CD14-positive monocyte (primary cell): ENCODE data around the gene TPPP2. TPM values are rescaled to one million over a fixed set of nuclear protein-coding genes. Genes with fewer than 3 reads are reported as not detected.
A peak's percentile ranks its signal among the peaks of the same experiment; 100 is the strongest.

Experiments used
- DNase-seq, 3 donors: peaks; one replicate each; pipeline ENCODE4 v3.0.0-alpha.2; 2011 to 2022
- H2AFZ ChIP-seq: 2 replicates; pipeline ENCODE4 v1.6.0; 2012; ENCODE audit warnings: mild to moderate bottlenecking, low read depth, low read length, inconsistent platforms; ENCODE audit not compliant: insufficient read depth, poor library complexity, severe bottlenecking
- H3K27ac ChIP-seq, 2 donors: 1 replicate in 1 of 2; 2 replicates in 1 of 2; pipeline ENCODE4 v1.5.1; 2012 to 2013; ENCODE audit warnings: low read length in 2 of 2, control low read depth in 1 of 2, inconsistent platforms in 1 of 2, low read depth in 1 of 2, mild to moderate bottlenecking in 1 of 2
- H3K27me3 ChIP-seq, 2 donors: one replicate each; pipeline versions ENCODE4 v1.6.0 to v1.6.1; 2011 to 2013; ENCODE audit warnings: low read length in 2 of 2; ENCODE audit not compliant: control insufficient read depth in 2 of 2, insufficient read depth in 2 of 2
- H3K36me3 ChIP-seq, 2 donors: replicated peaks in 1 of 2; 1 replicate in 1 of 2; 2 replicates in 1 of 2; pipeline versions ENCODE4 v1.5.1 to v1.6.1; 2012 to 2013; ENCODE audit warnings: low read length in 2 of 2, control low read depth in 1 of 2, inconsistent platforms in 1 of 2, mild to moderate bottlenecking in 1 of 2; ENCODE audit not compliant: insufficient read depth in 2 of 2, control insufficient read depth in 1 of 2
- H3K4me1 ChIP-seq, 2 donors: 1 replicate in 1 of 2; 2 replicates in 1 of 2; pipeline versions ENCODE4 v1.5.1 to v1.6.1; 2012 to 2013; ENCODE audit warnings: low read length in 2 of 2, control low read depth in 1 of 2, inconsistent platforms in 1 of 2, mild to moderate bottlenecking in 1 of 2, moderate library complexity in 1 of 2; ENCODE audit not compliant: insufficient read depth in 2 of 2, control insufficient read depth in 1 of 2
- H3K4me2 ChIP-seq: replicated peaks from 2 replicates; pipeline ENCODE3; 2012; ENCODE audit warnings: low read length, moderate library complexity, mild to moderate bottlenecking; ENCODE audit not compliant: poor library complexity, severe bottlenecking; ENCODE audit errors: extremely low read depth
- H3K4me3 ChIP-seq, 3 experiments: fragments of 200-600 bp in 1 of 3; sonication (generic) in 1 of 3; replicated peaks in 1 of 3; 1 replicate in 2 of 3; 2 replicates in 1 of 3; pipeline ENCODE4 v1.5.1; 2011 to 2013; ENCODE audit warnings: low read length in 3 of 3, mild to moderate bottlenecking in 3 of 3, control low read depth in 2 of 3, low read depth in 2 of 3, inconsistent platforms in 1 of 3, moderate library complexity in 1 of 3
- H3K79me2 ChIP-seq: 2 replicates; pipeline ENCODE4 v1.6.0; 2012; ENCODE audit warnings: mild to moderate bottlenecking, control low read depth, inconsistent platforms, low read length, moderate library complexity; ENCODE audit not compliant: insufficient read depth
- H3K9ac ChIP-seq: 2 replicates; pipeline ENCODE4 v1.6.0; 2017; ENCODE audit warnings: low read length, mild to moderate bottlenecking; ENCODE audit not compliant: insufficient read depth, poor library complexity, severe bottlenecking
- H3K9me3 ChIP-seq, 2 donors: replicated peaks in 1 of 2; 1 replicate in 1 of 2; 2 replicates in 1 of 2; pipeline versions ENCODE4 v1.5.1 to v1.6.1; 2012 to 2013; ENCODE audit warnings: low read length in 2 of 2, control low read depth in 1 of 2; ENCODE audit not compliant: control insufficient read depth in 1 of 2, insufficient read depth in 1 of 2
- H4K20me1 ChIP-seq: 2 replicates; pipeline ENCODE4 v1.6.0; 2012; ENCODE audit warnings: mild to moderate bottlenecking, low read length, control low read depth, moderate library complexity; ENCODE audit not compliant: insufficient read depth
- H3K27ac Mint-ChIP-seq, 7 donors: one replicate each; pipeline ENCODE4 v1.8.0; 2020; ENCODE audit warnings: mild to moderate bottlenecking in 7 of 7, mixed read lengths in 7 of 7, moderate library complexity in 6 of 7, inconsistent platforms in 2 of 7
- H3K27me3 Mint-ChIP-seq, 3 donors: one replicate each; pipeline ENCODE4 v1.8.0; 2021 to 2022; ENCODE audit warnings: low read depth in 3 of 3, mild to moderate bottlenecking in 3 of 3, mixed read lengths in 3 of 3, moderate library complexity in 3 of 3, inconsistent platforms in 1 of 3
- H3K36me3 Mint-ChIP-seq, 2 donors: one replicate each; pipeline ENCODE4 v1.8.0; 2020; ENCODE audit warnings: mixed read lengths in 2 of 2, inconsistent platforms in 1 of 2, mild to moderate bottlenecking in 1 of 2
- H3K4me1 Mint-ChIP-seq: one replicate; pipeline ENCODE4 v1.8.0; 2020; ENCODE audit warnings: mild to moderate bottlenecking, mixed read lengths
- H3K4me3 Mint-ChIP-seq, 2 donors: one replicate each; pipeline ENCODE4 v1.8.0; 2020; ENCODE audit warnings: mild to moderate bottlenecking in 2 of 2, mixed read lengths in 2 of 2, moderate library complexity in 1 of 2
- H3K9me3 Mint-ChIP-seq, 7 donors: one replicate each; pipeline ENCODE4 v1.8.0; 2020 to 2022; ENCODE audit warnings: mixed read lengths in 7 of 7, mild to moderate bottlenecking in 6 of 7, moderate library complexity in 6 of 7, inconsistent platforms in 2 of 7
- CTCF ChIP-seq: fragments of 200-600 bp; IDR thresholded peaks from one replicate; pipeline ENCODE4 v1.8.0; 2022; ENCODE audit warnings: antibody characterized with exemption, mild to moderate bottlenecking
- WGBS: methylation state at CpG from one replicate; pipeline ENCODE4 v1.1.5; 2013; ENCODE audit warnings: missing lambda C conversion rate; ENCODE audit not compliant: insufficient coverage; 5-methylcytosine and 5-hydroxymethylcytosine counted together
- intact Hi-C, 2 donors: fragments of 100-400 bp; cut with micrococcal nuclease; formaldehyde crosslinking; loops; one replicate each; pipeline versions ENCODE4 v1.15.0 to v1.15.1; 2023
- polyA plus RNA-seq, 3 donors: library from polyadenylated mRNA; depleted of rRNA in 1 of 3; unstranded in 2 of 3; stranded (reverse) in 1 of 3; fragments of 300-500 nt in 2 of 3; fragments of >200 nt in 1 of 3; fragmentation: Illumina TruSeq in 2 of 3; gene quantifications; 1 replicate in 2 of 3; 2 replicates in 1 of 3; pipeline ENCODE4 v1.2.3, GENCODE V29; 2012 to 2021

Gene TPPP2
- polyA plus RNA-seq, 3 donors, result not detected

- Histone ChIP-seq H3K4me1 (peaks cover 43 to 52% of the 10 kb centered on the region in 2 donors), H3K4me2 (peak overlapping the region; percentile 80), H3K27ac (no peak overlapping the region), H3K9me3 (peaks cover 2 to 4% of the 10 kb centered on the region in 2 donors), H4K20me1 (no peaks in the 10 kb centered on the region), H2AFZ (peak overlapping the region; percentile 69), H3K4me3 (peak overlapping the region; percentile 40 to 71 (median 43)), H3K27me3 (peaks cover 15 to 37% of the 10 kb centered on the region in 2 donors), H3K9ac (no peak overlapping the region), H3K79me2 (no peaks in the 10 kb centered on the region), H3K36me3 (no peaks in the 10 kb centered on the region)
- H3K27ac Mint-ChIP-seq, result peak overlapping the region in 3 of 7 donors; percentile 5 to 61 (median 27)
- peaks cover 0 to 6% of the 10 kb centered on the region in 2 donors for H3K36me3 Mint-ChIP-seq
- TF ChIP-seq CTCF, result no peak
- H3K9me3 Mint-ChIP-seq, result peaks cover 0 to 3% (median 1%) of the 10 kb centered on the region in 7 donors
- peak overlapping the region; percentile 75 to 92 for H3K4me3 Mint-ChIP-seq
- peaks cover 49% of the 10 kb centered on the region for H3K4me1 Mint-ChIP-seq
- H3K27me3 Mint-ChIP-seq, result peaks cover 41 to 49% (median 43%) of the 10 kb centered on the region in 3 donors
- intact Hi-C loops, result no loop called here
- no peak for DNase-seq
- 72% methylated on average over 5 of the region's 17 CpGs for WGBS
Observed at GRCh38 chr14:21023817-21024584, 6.0 kb upstream of the TPPP2 start.

- peak in 1 of 3 donors; percentile 21 for DNase-seq
- H3K27me3 Mint-ChIP-seq, result peaks cover 39 to 52% (median 43%) of the 10 kb centered on the region in 3 donors
- under 1% methylated on average over 42 of the region's 72 CpGs for WGBS
- peak within 1 kb of the TSS; percentile 69 for H2AFZ ChIP-seq
- H3K79me2 ChIP-seq, result no peaks in the 10 kb centered on the region
- H3K27ac ChIP-seq, result no peak within 1 kb of the TSS
- peak within 1 kb of the TSS; percentile 25 for H3K9ac ChIP-seq
- intact Hi-C loops, result no loop called here
- H3K36me3 Mint-ChIP-seq, result peaks cover 0 to 6% of the 10 kb centered on the region in 2 donors
- peaks cover 42% of the 10 kb centered on the region for H3K4me1 Mint-ChIP-seq
- no peaks in the 10 kb centered on the region for H3K36me3 ChIP-seq
- peak within 1 kb of the TSS; percentile 40 to 71 (median 43) for H3K4me3 ChIP-seq
- peak within 1 kb of the TSS in 3 of 7 donors; percentile 8 to 61 (median 27) for H3K27ac Mint-ChIP-seq
- peaks cover 38 to 45% of the 10 kb centered on the region in 2 donors for H3K4me1 ChIP-seq
- H3K9me3 ChIP-seq, result peaks cover 2 to 4% of the 10 kb centered on the region in 2 donors
- H3K9me3 Mint-ChIP-seq, result peaks cover 0 to 3% (median 1%) of the 10 kb centered on the region in 7 donors
- peak within 1 kb of the TSS; percentile 80 for H3K4me2 ChIP-seq
- no peaks in the 10 kb centered on the region for H4K20me1 ChIP-seq
- no peak for TF ChIP-seq CTCF
- peaks cover 15 to 37% of the 10 kb centered on the region in 2 donors for H3K27me3 ChIP-seq
- H3K4me3 Mint-ChIP-seq, result peak within 1 kb of the TSS; percentile 75 to 92
Observed at GRCh38 chr14:21024585-21025370, 5.2 kb upstream of the TPPP2 start, which contains the start of gene NDRG2. TSS of gene NDRG2 (minus strand) at chr14:21025061. CDS start at chr14:21023315, 1,746 bp downstream.
